ENCODE results near the gene MARK1. TPM values are rescaled to one million over a fixed set of nuclear protein-coding genes. Genes with fewer than 3 reads are reported as not detected.
A peak's percentile ranks its signal among the peaks of the same experiment; 100 is the strongest.

The MARK1 gene
- total RNA-seq, 1 experiment from 2014 or later = 7.5 TPM

DNA sequence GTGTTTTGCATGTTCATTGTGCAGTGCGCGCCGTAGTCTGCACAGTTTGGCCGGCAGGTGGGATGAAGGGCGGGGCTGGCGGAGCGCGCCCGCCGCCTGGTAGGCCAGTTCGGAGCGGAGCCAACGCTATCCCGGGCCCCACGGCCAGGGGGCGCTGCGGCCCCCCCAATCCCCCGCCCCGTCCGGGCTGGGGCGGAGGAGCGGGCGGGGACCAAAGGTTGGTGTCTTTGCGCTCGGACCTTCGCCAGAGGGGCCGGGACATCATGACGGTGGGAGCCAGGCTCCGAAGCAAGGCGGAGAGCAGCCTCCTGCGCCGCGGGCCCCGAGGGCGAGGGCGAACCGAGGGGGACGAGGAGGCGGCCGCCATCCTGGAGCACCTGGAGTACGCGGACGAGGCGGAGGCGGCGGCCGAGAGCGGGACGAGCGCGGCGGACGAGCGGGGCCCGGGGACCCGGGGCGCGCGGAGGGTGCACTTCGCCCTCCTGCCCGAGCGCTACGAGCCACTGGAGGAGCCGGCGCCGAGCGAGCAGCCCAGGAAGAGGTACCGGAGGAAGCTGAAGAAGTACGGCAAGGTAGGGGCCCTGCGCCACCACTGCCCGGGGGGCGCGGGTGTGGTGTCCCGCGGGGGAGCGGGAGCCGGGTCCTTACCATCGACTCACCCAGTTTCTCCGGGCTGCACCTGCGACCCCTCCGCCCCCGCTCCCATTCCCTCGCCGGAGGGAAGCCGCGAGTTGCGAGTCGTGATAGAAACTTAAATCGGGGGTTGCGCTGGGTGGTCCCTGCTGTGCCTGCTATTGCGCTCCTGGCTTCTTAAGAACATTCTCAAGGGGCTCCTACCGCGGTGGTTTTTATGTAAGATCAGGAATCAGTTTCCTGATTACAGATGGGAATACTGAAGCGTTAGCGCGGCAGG lies 162.5 kb downstream of the MARK1 start, which contains the start of gene C1orf115:
Gene C1orf115, plus strand, starts transcription at position 224 of the 913 bp plus-strand sequence. Its CDS starts 40 bp downstream, at position 264.
- Mint-ChIP-seq H3K9me3 (ENCODE audit: unreplicated experiment) (no peaks in the 10 kb centered on the region), H3K36me3 (ENCODE audit: insufficient read depth, unreplicated experiment) (no peaks in the 10 kb centered on the region), H3K27ac (ENCODE audit: low read depth, unreplicated experiment) (no peak within 1 kb of the TSS), H3K27me3 (ENCODE audit: insufficient read depth, unreplicated experiment) (no peaks in the 10 kb centered on the region), H3K4me3 (ENCODE audit: unreplicated experiment) (peak within 1 kb of the TSS; percentile 83), H3K4me1 (ENCODE audit: insufficient read depth, unreplicated experiment) (peaks cover 7% of the 10 kb centered on the region)
- POLR2A ChIA-PET = no interaction called here
- CTCF ChIA-PET = interaction anchor here (0.6 to 5.1 kb wide), 15 partner anchors 9 to 410 kb away, joined by 3 to 35 read pairs (median 4); no protein-coding TSS in a partner anchor
- intact Hi-C loops (cut with micrococcal nuclease) = loop anchor here (1.0 kb wide), 2 partner anchors 43 to 86 kb away; no protein-coding TSS in a partner anchor
- no TSS peak for BruUV-seq (replicated peaks)
- DNase-seq (ENCODE audit: unreplicated experiment) = peak; percentile 81
- TF ChIP-seq CTCF (IDR thresholded peaks at IDR 0.05; ENCODE audit: unreplicated experiment) = peak; percentile 100

DNA sequence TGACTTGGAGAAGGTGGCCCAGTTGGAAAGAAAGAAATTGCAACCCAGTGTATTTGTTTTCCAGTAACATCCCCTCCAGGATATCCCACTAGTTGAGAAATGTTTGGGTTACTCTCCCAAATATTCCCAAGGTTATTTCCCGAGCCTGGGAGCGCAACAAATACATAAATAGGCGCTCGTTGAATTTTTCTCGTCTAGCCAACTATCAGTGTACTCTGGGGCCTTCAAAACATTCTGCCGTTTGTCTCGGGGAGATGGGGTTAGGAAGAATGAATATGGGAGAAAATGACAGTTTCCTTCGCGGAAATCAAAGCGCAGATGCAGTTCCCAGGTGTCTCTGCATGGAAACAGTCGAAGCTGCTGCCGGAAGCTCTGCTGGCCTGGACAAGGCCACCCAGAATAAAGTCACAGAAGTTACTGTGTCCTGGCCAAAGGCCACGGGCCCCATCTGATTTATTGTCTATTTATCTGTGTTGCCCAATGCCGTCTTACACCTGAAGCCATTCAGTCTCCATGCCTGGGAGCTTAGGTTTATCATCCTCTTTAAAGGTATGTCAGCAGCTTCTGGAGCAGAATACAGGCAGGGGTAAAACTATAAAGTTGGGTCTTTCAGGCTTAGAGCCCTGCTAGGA lies 163.2 kb downstream of the MARK1 start:
- DNase-seq (ENCODE audit: unreplicated experiment) = no peak
- intact Hi-C loops (cut with micrococcal nuclease) = no loop called here
- no peaks in the 10 kb centered on the region for H3K9me3 Mint-ChIP-seq (ENCODE audit: unreplicated experiment)
- peaks cover 7% of the 10 kb centered on the region for H3K4me1 Mint-ChIP-seq (ENCODE audit: insufficient read depth, unreplicated experiment)
- H3K27me3 Mint-ChIP-seq (ENCODE audit: insufficient read depth, unreplicated experiment) = no peaks in the 10 kb centered on the region
- H3K27ac Mint-ChIP-seq (ENCODE audit: low read depth, unreplicated experiment) = no peak overlapping the region
- BruUV-seq (replicated peaks) = no TSS peak
- no peak for TF ChIP-seq CTCF (IDR thresholded peaks at IDR 0.05; ENCODE audit: unreplicated experiment)
- no peaks in the 10 kb centered on the region for H3K36me3 Mint-ChIP-seq (ENCODE audit: insufficient read depth, unreplicated experiment)
- peak overlapping the region; percentile 83 for H3K4me3 Mint-ChIP-seq (ENCODE audit: unreplicated experiment)
- ChIA-PET POLR2A (no interaction called here), CTCF (interaction anchor here (0.6 to 5.1 kb wide), 18 partner anchors 8 to 473 kb away, joined by 3 to 35 read pairs (median 4); partner anchors contain the start of gene MTARC2)

GRCh38 chr1:220692436-220693228 lies 164.7 kb downstream of the MARK1 start:
- ChIA-PET CTCF (interaction anchor here (0.6 to 5.1 kb wide), 14 partner anchors 10 to 699 kb away, joined by 3 to 35 read pairs (median 10); no protein-coding TSS in a partner anchor), POLR2A (interaction anchor here (0.6 to 0.8 kb wide), 2 partner anchors 116 to 425 kb away, joined by 3 read pairs; no protein-coding TSS in a partner anchor)
- Mint-ChIP-seq H3K36me3 (ENCODE audit: insufficient read depth, unreplicated experiment) (no peaks in the 10 kb centered on the region), H3K4me1 (ENCODE audit: insufficient read depth, unreplicated experiment) (peaks cover 7% of the 10 kb centered on the region), H3K9me3 (ENCODE audit: unreplicated experiment) (no peaks in the 10 kb centered on the region), H3K4me3 (ENCODE audit: unreplicated experiment) (no peak overlapping the region), H3K27me3 (ENCODE audit: insufficient read depth, unreplicated experiment) (no peaks in the 10 kb centered on the region), H3K27ac (ENCODE audit: low read depth, unreplicated experiment) (no peak overlapping the region)
- no peak for DNase-seq (ENCODE audit: unreplicated experiment)
- intact Hi-C loops (cut with micrococcal nuclease) = no loop called here
- BruUV-seq (replicated peaks) = no TSS peak
- no peak for TF ChIP-seq CTCF (IDR thresholded peaks at IDR 0.05; ENCODE audit: unreplicated experiment)

Measured in MCF 10A (cell line).